ENCODE results near the gene AGAP4.
"Not testable (repeated sequence)": the region's sequence is repeated elsewhere in the genome, so short reads cannot be mapped to it uniquely, and the experiment has no call there.

The AGAP4 gene

GRCh38 chr10:45847400-45847799 lies at the start of gene AGAP4:
TSS of gene AGAP4 (minus strand) at chr10:45847500. CDS start at chr10:45847347, 153 bp downstream.
- not testable (repeated sequence) for DNase-seq (ENCODE audit: low spot score)

GRCh38 chr10:45890721-45891120 lies 43.4 kb upstream of the AGAP4 start:
- DNase-seq (ENCODE audit: low spot score), result not testable (repeated sequence)

GRCh38 chr10:45889539-45890230 lies 42.4 kb upstream of the AGAP4 start:
- not testable (repeated sequence) for DNase-seq (ENCODE audit: low spot score)

GRCh38 chr10:45882880-45883279 lies 35.6 kb upstream of the AGAP4 start:
- not testable (repeated sequence) for DNase-seq (ENCODE audit: low spot score)

GRCh38 chr10:45865404-45865803 lies 18.1 kb upstream of the AGAP4 start:
- DNase-seq (ENCODE audit: low spot score), result not testable (repeated sequence)

- not testable (repeated sequence) for DNase-seq (ENCODE audit: low spot score)
Measured at GRCh38 chr10:45864264-45864663, 17.0 kb upstream of the AGAP4 start.

GRCh38 chr10:45863632-45864031 lies 16.3 kb upstream of the AGAP4 start:
- not testable (repeated sequence) for DNase-seq (ENCODE audit: low spot score)

GRCh38 chr10:45857931-45858330 lies 10.6 kb upstream of the AGAP4 start:
- not testable (repeated sequence) for DNase-seq (ENCODE audit: low spot score)

GRCh38 chr10:45848467-45848866 lies 1.2 kb upstream of the AGAP4 start:
- not testable (repeated sequence) for DNase-seq (ENCODE audit: low spot score)

- DNase-seq (ENCODE audit: low spot score), result not testable (repeated sequence)
Measured at GRCh38 chr10:45822918-45823317, 24.4 kb downstream of the AGAP4 start.

GRCh38 chr10:45820107-45820830 lies 27.0 kb downstream of the AGAP4 start:
- not testable (repeated sequence) for DNase-seq (ENCODE audit: low spot score)

- DNase-seq (ENCODE audit: low spot score), result no peak
Measured at GRCh38 chr10:45819552-45819951, 27.7 kb downstream of the AGAP4 start.

- DNase-seq (ENCODE audit: low spot score), result no peak
Measured at GRCh38 chr10:45817912-45818311, 29.4 kb downstream of the AGAP4 start.

- no peak for DNase-seq (ENCODE audit: low spot score)
Measured at GRCh38 chr10:45817130-45817859, 30.0 kb downstream of the AGAP4 start.

GRCh38 chr10:45814146-45814545 lies 33.2 kb downstream of the AGAP4 start:
- DNase-seq (ENCODE audit: low spot score), result peak; percentile 65

- DNase-seq (ENCODE audit: low spot score), result not testable (repeated sequence)
Measured at GRCh38 chr10:45812959-45813358, 34.3 kb downstream of the AGAP4 start.

GRCh38 chr10:45811075-45811474 lies 36.2 kb downstream of the AGAP4 start:
- no peak for DNase-seq (ENCODE audit: low spot score)

- no peak for DNase-seq (ENCODE audit: low spot score)
Measured at GRCh38 chr10:45809837-45810236, 37.5 kb downstream of the AGAP4 start.

- peak; percentile 17 for DNase-seq (ENCODE audit: low spot score)
Measured at GRCh38 chr10:45804996-45805395, 42.3 kb downstream of the AGAP4 start.

- DNase-seq (ENCODE audit: low spot score), result peak; percentile 82
Measured at GRCh38 chr10:45803060-45804010, 44.0 kb downstream of the AGAP4 start.

- peak; percentile 8 for DNase-seq (ENCODE audit: low spot score)
Measured at GRCh38 chr10:45794761-45795160, 52.5 kb downstream of the AGAP4 start.

All from kidney tubule cell (primary cell).